Measurements from ENCODE around the gene CUL4B.

DNA sequence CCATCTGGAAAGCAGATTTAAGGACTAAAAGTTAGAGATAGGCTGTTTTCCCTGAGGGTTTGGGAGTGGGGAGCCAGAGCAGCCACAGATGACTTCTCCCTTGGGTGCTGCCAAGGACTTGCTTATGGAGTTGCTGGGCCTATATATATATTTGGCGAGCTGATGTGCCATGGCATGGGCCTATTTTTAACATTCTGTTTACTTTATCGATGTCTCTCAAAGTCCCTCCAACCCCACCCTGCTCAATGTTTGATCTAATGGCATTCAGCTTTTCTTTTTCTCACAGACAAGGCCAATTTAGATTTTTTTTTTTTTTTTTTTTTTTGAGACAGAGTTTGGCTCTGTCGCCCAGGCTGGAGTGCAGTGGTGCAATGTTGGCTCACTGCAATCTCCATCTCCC lies 6.1 kb upstream of the CUL4B start:
- TF ChIP-seq POLR2AphosphoS5 (IDR thresholded peaks at IDR 0.05; ENCODE audit: low read depth): no peak
- TF ChIP-seq, protein P1, sequence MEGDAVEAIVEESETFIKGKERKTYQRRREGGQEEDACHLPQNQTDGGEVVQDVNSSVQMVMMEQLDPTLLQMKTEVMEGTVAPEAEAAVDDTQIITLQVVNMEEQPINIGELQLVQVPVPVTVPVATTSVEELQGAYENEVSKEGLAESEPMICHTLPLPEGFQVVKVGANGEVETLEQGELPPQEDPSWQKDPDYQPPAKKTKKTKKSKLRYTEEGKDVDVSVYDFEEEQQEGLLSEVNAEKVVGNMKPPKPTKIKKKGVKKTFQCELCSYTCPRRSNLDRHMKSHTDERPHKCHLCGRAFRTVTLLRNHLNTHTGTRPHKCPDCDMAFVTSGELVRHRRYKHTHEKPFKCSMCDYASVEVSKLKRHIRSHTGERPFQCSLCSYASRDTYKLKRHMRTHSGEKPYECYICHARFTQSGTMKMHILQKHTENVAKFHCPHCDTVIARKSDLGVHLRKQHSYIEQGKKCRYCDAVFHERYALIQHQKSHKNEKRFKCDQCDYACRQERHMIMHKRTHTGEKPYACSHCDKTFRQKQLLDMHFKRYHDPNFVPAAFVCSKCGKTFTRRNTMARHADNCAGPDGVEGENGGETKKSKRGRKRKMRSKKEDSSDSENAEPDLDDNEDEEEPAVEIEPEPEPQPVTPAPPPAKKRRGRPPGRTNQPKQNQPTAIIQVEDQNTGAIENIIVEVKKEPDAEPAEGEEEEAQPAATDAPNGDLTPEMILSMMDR (IDR thresholded peaks at IDR 0.05; ENCODE audit: insufficient read depth, low read length): no peak
